ENCODE data around the gene CGB2. TPM values are rescaled to one million over a fixed set of nuclear protein-coding genes. Genes with fewer than 3 reads are reported as not detected.
"Not testable (repeated sequence)": the region's sequence is repeated elsewhere in the genome, so short reads cannot be mapped to it uniquely, and the experiment has no call there.

Gene CGB2
- total RNA-seq, 2 experiments from 2014 or later: not detected

GRCh38 chr19:49018388-49019241 lies 13.1 kb upstream of the CGB2 start:
- peak; percentile 23 for DNase-seq
- not testable (repeated sequence) for H3K9me3 Mint-ChIP-seq, H3K36me3 Mint-ChIP-seq, H3K27ac Mint-ChIP-seq
- Mint-ChIP-seq H3K4me1 (peaks cover 19% of the 10 kb centered on the region), H3K27me3 (peaks cover 19% of the 10 kb centered on the region), H3K4me3 (peak overlapping the region; percentile 74)

GRCh38 chr19:49019242-49019932 lies 12.3 kb upstream of the CGB2 start:
- Mint-ChIP-seq H3K27ac (no peak overlapping the region), H3K36me3 (no peaks in the 10 kb centered on the region), H3K4me3 (peak overlapping the region; percentile 74), H3K4me1 (peaks cover 19% of the 10 kb centered on the region), H3K27me3 (peaks cover 19% of the 10 kb centered on the region), H3K9me3 (no peaks in the 10 kb centered on the region)
- peak; percentile 58 for DNase-seq

GRCh38 chr19:49020342-49020741 lies 11.3 kb upstream of the CGB2 start:
- DNase-seq: no peak
- Mint-ChIP-seq H3K4me3 (no peak overlapping the region), H3K36me3 (no peaks in the 10 kb centered on the region), H3K27ac (no peak overlapping the region), H3K4me1 (peaks cover 19% of the 10 kb centered on the region), H3K27me3 (peaks cover 19% of the 10 kb centered on the region), H3K9me3 (no peaks in the 10 kb centered on the region)

GRCh38 chr19:49020931-49021895 lies 10.5 kb upstream of the CGB2 start:
- Mint-ChIP-seq H3K27ac (peak overlapping the region; percentile 12), H3K36me3 (no peaks in the 10 kb centered on the region), H3K4me3 (no peak overlapping the region), H3K27me3 (peaks cover 19% of the 10 kb centered on the region), H3K9me3 (no peaks in the 10 kb centered on the region), H3K4me1 (peaks cover 19% of the 10 kb centered on the region)
- DNase-seq: peak; percentile 17

DNA sequence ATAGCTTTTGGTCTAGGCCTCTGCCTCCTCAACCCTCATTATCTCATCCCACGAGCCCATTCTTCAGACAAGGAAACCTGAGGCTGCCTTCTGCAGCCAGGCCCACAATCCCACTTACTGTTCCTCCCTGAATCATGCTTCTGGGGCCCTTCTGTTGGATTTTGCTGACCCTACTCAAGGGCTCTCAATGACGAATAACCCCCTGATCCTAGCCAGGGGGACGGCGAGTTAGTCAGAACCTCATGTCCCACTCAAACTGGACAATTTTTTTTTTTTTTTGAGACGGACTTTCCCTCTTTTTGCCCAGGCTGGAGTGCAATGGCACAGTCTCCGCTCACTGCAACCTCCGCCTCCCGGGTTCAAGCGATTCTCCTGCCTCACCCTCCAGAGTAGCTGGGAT lies 9.6 kb upstream of the CGB2 start:
- Mint-ChIP-seq H3K27me3 (peaks cover 19% of the 10 kb centered on the region), H3K36me3 (no peaks in the 10 kb centered on the region)
- DNase-seq: no peak

DNA sequence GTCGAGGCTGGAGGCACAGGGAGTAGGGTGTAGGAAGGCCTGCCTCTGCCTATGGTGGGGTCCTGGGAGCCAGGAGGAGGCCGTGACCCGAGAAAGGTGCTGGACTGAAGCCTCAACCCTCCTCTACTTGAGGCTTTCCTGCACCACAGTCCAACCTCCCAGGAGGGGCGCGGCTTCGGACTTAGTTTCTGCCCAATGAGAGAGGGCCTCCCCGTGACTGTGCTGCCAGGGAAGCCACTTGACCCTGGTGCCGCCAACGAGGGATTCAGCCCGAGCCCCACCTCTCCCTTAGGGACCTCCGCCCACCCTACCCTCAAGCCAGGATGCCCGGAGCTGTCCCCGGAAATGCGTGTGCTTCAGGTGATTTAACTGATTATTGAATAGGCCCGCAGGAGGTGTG lies 7.5 kb upstream of the CGB2 start, which contains the start of gene CGB3:
TSS of gene CGB3 (minus strand) at position 101 of the 400 bp plus-strand sequence. CDS start 362 bp downstream, outside the sequence.
- not testable (repeated sequence) for H3K36me3 Mint-ChIP-seq, DNase-seq, H3K27ac Mint-ChIP-seq, H3K9me3 Mint-ChIP-seq, H3K4me1 Mint-ChIP-seq, H3K4me3 Mint-ChIP-seq
- H3K27me3 Mint-ChIP-seq: peaks cover 11% of the 10 kb centered on the region

More for the DNA sequence above, 9.6 kb upstream of the CGB2 start:
- Mint-ChIP-seq H3K27ac (no peak overlapping the region), H3K4me3 (no peak overlapping the region), H3K9me3 (no peaks in the 10 kb centered on the region), H3K4me1 (peaks cover 19% of the 10 kb centered on the region)

GRCh38 chr19:49025088-49025487 lies 6.6 kb upstream of the CGB2 start:
- H3K27ac Mint-ChIP-seq, H3K27me3 Mint-ChIP-seq, H3K4me1 Mint-ChIP-seq: not testable (repeated sequence)

GRCh38 chr19:49025599-49025998 lies 6.1 kb upstream of the CGB2 start:
- not testable (repeated sequence) for H3K27me3 Mint-ChIP-seq, H3K4me3 Mint-ChIP-seq, H3K36me3 Mint-ChIP-seq, H3K27ac Mint-ChIP-seq, H3K9me3 Mint-ChIP-seq, H3K4me1 Mint-ChIP-seq, DNase-seq

More at GRCh38 chr19:49025088-49025487, 6.6 kb upstream of the CGB2 start:
- not testable (repeated sequence) for DNase-seq, H3K9me3 Mint-ChIP-seq, H3K36me3 Mint-ChIP-seq, H3K4me3 Mint-ChIP-seq

- H3K27me3 Mint-ChIP-seq, DNase-seq, H3K27ac Mint-ChIP-seq, H3K4me1 Mint-ChIP-seq, H3K4me3 Mint-ChIP-seq, H3K36me3 Mint-ChIP-seq, H3K9me3 Mint-ChIP-seq: not testable (repeated sequence)
Observed at GRCh38 chr19:49028686-49029085, 3.0 kb upstream of the CGB2 start.

DNA sequence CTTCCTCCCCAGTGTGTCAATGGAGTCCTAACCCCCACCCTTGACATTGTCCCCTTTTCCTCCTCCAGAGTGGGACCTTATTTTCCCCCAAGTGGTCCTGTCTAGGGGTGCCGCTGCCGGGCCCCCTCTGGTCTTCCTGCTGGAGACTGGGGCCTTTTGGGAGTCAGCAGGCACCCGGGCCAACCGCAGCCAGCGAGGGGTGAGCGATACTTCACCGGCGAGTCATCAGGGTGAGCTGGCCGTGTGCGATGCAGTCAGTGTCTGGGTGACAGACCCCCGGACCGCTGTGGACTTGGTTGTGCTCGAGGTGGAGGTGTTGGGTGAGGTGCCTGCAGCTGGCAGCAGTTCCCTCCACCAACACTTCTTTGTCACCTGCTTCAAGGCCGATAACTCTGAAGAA lies 1.9 kb upstream of the CGB2 start:
- H3K4me1 Mint-ChIP-seq, H3K36me3 Mint-ChIP-seq, H3K4me3 Mint-ChIP-seq, DNase-seq, H3K27ac Mint-ChIP-seq, H3K9me3 Mint-ChIP-seq, H3K27me3 Mint-ChIP-seq: not testable (repeated sequence)

- not testable (repeated sequence) for H3K36me3 Mint-ChIP-seq, H3K4me1 Mint-ChIP-seq, H3K27me3 Mint-ChIP-seq, H3K27ac Mint-ChIP-seq, DNase-seq, H3K9me3 Mint-ChIP-seq, H3K4me3 Mint-ChIP-seq
Observed at GRCh38 chr19:49030323-49030722, 1.4 kb upstream of the CGB2 start.

GRCh38 chr19:49036815-49037214 lies 5.1 kb downstream of the CGB2 start, which contains the start of gene CGB1:
TSS of gene CGB1 (minus strand) at chr19:49036895. CDS start at chr19:49036711, 184 bp downstream.
- H3K36me3 Mint-ChIP-seq, H3K9me3 Mint-ChIP-seq, H3K27me3 Mint-ChIP-seq, H3K27ac Mint-ChIP-seq, H3K4me1 Mint-ChIP-seq, H3K4me3 Mint-ChIP-seq: not testable (repeated sequence)
- peak; percentile 71 for DNase-seq

GRCh38 chr19:49038111-49038510 lies 6.4 kb downstream of the CGB2 start:
- not testable (repeated sequence) for H3K4me1 Mint-ChIP-seq, H3K27ac Mint-ChIP-seq, H3K36me3 Mint-ChIP-seq, DNase-seq, H3K4me3 Mint-ChIP-seq, H3K27me3 Mint-ChIP-seq, H3K9me3 Mint-ChIP-seq

- H3K4me1 Mint-ChIP-seq, H3K27me3 Mint-ChIP-seq, DNase-seq, H3K9me3 Mint-ChIP-seq, H3K36me3 Mint-ChIP-seq, H3K27ac Mint-ChIP-seq, H3K4me3 Mint-ChIP-seq: not testable (repeated sequence)
Observed at GRCh38 chr19:49038557-49039276, 7.0 kb downstream of the CGB2 start.

Measured in activated naive CD8-positive, alpha-beta T cell treated with anti-CD3 and anti-CD28 coated beads for 36 hours (primary cell).